Spleen (tissue), 13 donors: ENCODE data around the gene SLC52A1. TPM values are rescaled to one million over a fixed set of nuclear protein-coding genes. Genes with fewer than 3 reads are reported as not detected.
A peak's percentile ranks its signal among the peaks of the same experiment; 100 is the strongest.

Experiments
- DNase-seq: peaks from one replicate; pipeline ENCODE4 v3.0.0-alpha.2; 2020
- H3K27ac ChIP-seq, 8 donors: fragments of 200-600 bp; sonication (generic) in 7 of 8; 1 replicate in 4 of 8; 2 replicates in 4 of 8; pipeline versions ENCODE4 v1.5.0 to v1.8.0; 2016 to 2021; ENCODE audit warnings: inconsistent platforms in 4 of 8, mild to moderate bottlenecking in 4 of 8, moderate library complexity in 1 of 8
- H3K27me3 ChIP-seq, 7 donors: fragments of 200-600 bp; sonication (generic) in 6 of 7; replicated peaks in 1 of 7; 1 replicate in 4 of 7; 2 replicates in 3 of 7; pipeline versions ENCODE4 v1.5.0 to v1.8.0; 2016 to 2021; ENCODE audit warnings: inconsistent platforms in 3 of 7, mild to moderate bottlenecking in 1 of 7
- H3K36me3 ChIP-seq, 6 donors: fragments of 200-600 bp; sonication (generic) in 5 of 6; 1 replicate in 4 of 6; 2 replicates in 2 of 6; pipeline versions ENCODE4 v1.5.0 to v1.8.0; 2016 to 2021; ENCODE audit warnings: inconsistent platforms in 2 of 6
- H3K4me1 ChIP-seq, 6 donors: fragments of 200-600 bp; sonication (generic) in 5 of 6; 1 replicate in 3 of 6; 2 replicates in 3 of 6; pipeline versions ENCODE4 v1.5.0 to v1.8.0; 2016 to 2021; ENCODE audit warnings: inconsistent platforms in 3 of 6
- H3K4me3 ChIP-seq, 8 donors: fragments of 200-600 bp; sonication (generic) in 7 of 8; 1 replicate in 4 of 8; 2 replicates in 4 of 8; pipeline versions ENCODE4 v1.5.0 to v1.8.0; 2016 to 2021; ENCODE audit warnings: inconsistent platforms in 4 of 8, mild to moderate bottlenecking in 4 of 8, moderate library complexity in 2 of 8
- H3K9me3 ChIP-seq, 8 donors: fragments of 200-600 bp; sonication (generic) in 7 of 8; 1 replicate in 4 of 8; 2 replicates in 4 of 8; pipeline versions ENCODE4 v1.5.0 to v1.8.0; 2016 to 2021; ENCODE audit warnings: inconsistent platforms in 4 of 8
- CTCF ChIP-seq, 11 experiments: fragments of 200-600 bp in 7 of 11; fragments of 450-650 bp in 4 of 11; sonication (generic) in 4 of 11; IDR thresholded peaks in 8 of 11; conservative IDR thresholded peaks in 3 of 11; 1 replicate in 7 of 11; 2 replicates in 4 of 11; pipeline versions ENCODE4 v1.4.0 to v1.8.0; 2016 to 2021; ENCODE audit warnings: antibody characterized with exemption in 11 of 11, inconsistent platforms in 4 of 11, mild to moderate bottlenecking in 1 of 11
- POLR2A ChIP-seq, 3 donors: fragments of 450-650 bp; IDR thresholded peaks; one replicate each; pipeline ENCODE4 v1.5.1; 2017; ENCODE audit warnings: antibody characterized with exemption in 3 of 3, mild to moderate bottlenecking in 1 of 3
- POLR2AphosphoS5 ChIP-seq, 3 donors: sonication (generic); formaldehyde crosslinking; IDR thresholded peaks; one replicate each; pipeline ENCODE4 v1.5.1; 2017; ENCODE audit warnings: antibody characterized with exemption in 3 of 3
- WGBS, 5 donors: extraction: QIAGEN DNeasy Blood & Tissue Kit in 3 of 5; methylation state at CpG; one replicate each; pipeline versions ENCODE4 v1.1.5 to v1.1.7; 2013 to 2018; 5-methylcytosine and 5-hydroxymethylcytosine counted together
- intact Hi-C: fragments of 100-400 bp; cut with DNase I; formaldehyde crosslinking; loops from one replicate; pipeline ENCODE4 v1.15.0; 2023; ENCODE audit warnings: low total_unique reads
- long read RNA-seq, 2 donors: transcript quantifications; one replicate each; lab custom pipeline, GENCODE V29; 2026
- polyA plus RNA-seq, 3 donors: library from polyadenylated mRNA; stranded (reverse); fragments of 200-250 nt; gene quantifications; one replicate each; pipeline ENCODE4 v1.2.1, GENCODE V29; 2013
- total RNA-seq, 7 donors: library from RNA; depleted of rRNA in 3 of 7; stranded (reverse); fragments of >200 nt in 3 of 7; fragmentation: NEBNext Ultra II Directional in 4 of 7; extraction: Animal tissue kit (Norgen Biotek cat#: 25700) in 4 of 7; gene quantifications; one replicate each; pipeline versions ENCODE4 v1.1.0 to v1.2.1, GENCODE V29; 2016 to 2021
- donor health status: healthy with polysubstance abuse.
- donor health status: DM: no; HTN: no; CAD: no; lungs with moderate emphysema.
- donor health status: DM: no; HTN: no; CAD: no.
- donor health status: Bipolar disorder and iron deficiency.
- donor health status: healthy.
- donor health status: DM: no; HTN: no; CAD: no.
- donor health status: DM: yes; HTN: yes; CAD: no.

Gene SLC52A1
- 1 to 10 TPM in 1 of 7 donors, under 1 TPM in 6; 0.34 to 2.0 (median 0.72) TPM for total RNA-seq
- polyA plus RNA-seq, result under 1 TPM; 0.06 to 0.19 (median 0.11) TPM
- long read RNA-seq, donor 1, result 0 reads
- long read RNA-seq, donor 2, result 0 reads

- H3K27ac ChIP-seq, result no peak within 1 kb of the TSS
- H3K4me3 ChIP-seq, result peak within 1 kb of the TSS in 2 of 8 donors; percentile 20 to 52
- intact Hi-C loops, result no loop called here
Observed at GRCh38 chr17:5035315-5035714, at the start of gene SLC52A1. SLC52A1 (minus strand) TSS chr17:5035426; CDS start chr17:5034606, 820 bp downstream.

GRCh38 chr17:5080591-5080990 is 45.4 kb upstream of the SLC52A1 start:
- intact Hi-C loops, result no loop called here
- 82 to 98% (median 93%) methylated on average over 3 of the region's 3 CpGs for WGBS, 5 donors
- TF ChIP-seq CTCF (IDR thresholded peaks at IDR 0.05 in 8 of 11, conservative IDR thresholded peaks at IDR 0.05 in 3 of 11), result no peak
- no peak for TF ChIP-seq POLR2A (IDR thresholded peaks at IDR 0.05)
- no peak for TF ChIP-seq POLR2AphosphoS5 (IDR thresholded peaks at IDR 0.05)

More at GRCh38 chr17:5035315-5035714, at the start of gene SLC52A1:
- 6 to 22% (median 12%) methylated on average over 18 to 24 of the region's 24 CpGs for WGBS, 5 donors
- peaks cover 0 to 29% (median 6%) of the 10 kb centered on the region in 7 donors for H3K27me3 ChIP-seq
- H3K9me3 ChIP-seq, result no peaks in the 10 kb centered on the region
- DNase-seq, result no peak
- H3K36me3 ChIP-seq, result no peaks in the 10 kb centered on the region
- TF ChIP-seq POLR2AphosphoS5 (IDR thresholded peaks at IDR 0.05) (no peak), CTCF (IDR thresholded peaks at IDR 0.05 in 8 of 11, conservative IDR thresholded peaks at IDR 0.05 in 3 of 11) (no peak), POLR2A (IDR thresholded peaks at IDR 0.05) (no peak)
- H3K4me1 ChIP-seq, result peaks cover 7 to 41% (median 24%) of the 10 kb centered on the region in 6 donors

GRCh38 chr17:5078106-5079028 is 43.1 kb upstream of the SLC52A1 start, which contains the start of gene ZFP3:
ZFP3 (plus strand) TSS chr17:5078467; CDS start chr17:5091505, 13,038 bp downstream.
- Histone ChIP-seq H3K4me3 (peak within 1 kb of the TSS; percentile 63 to 89 (median 73)), H3K4me1 (peaks cover 4 to 32% (median 23%) of the 10 kb centered on the region in 6 donors), H3K36me3 (peaks cover 0 to 33% (median 2%) of the 10 kb centered on the region in 6 donors), H3K27me3 (no peaks in the 10 kb centered on the region), H3K27ac (peak within 1 kb of the TSS; percentile 78 to 93 (median 85)), H3K9me3 (peaks cover 0 to 23% (median 13%) of the 10 kb centered on the region in 8 donors)
- peak; percentile 97 for DNase-seq
- 1 to 2% (median 1%) methylated on average over 40 to 75 of the region's 75 CpGs for WGBS, 5 donors
- TF ChIP-seq POLR2AphosphoS5 (IDR thresholded peaks at IDR 0.05) (peak; percentile 87 to 92 (median 91)), POLR2A (IDR thresholded peaks at IDR 0.05) (peak in 1 of 3 donors; percentile 52), CTCF (IDR thresholded peaks at IDR 0.05 in 8 of 11, conservative IDR thresholded peaks at IDR 0.05 in 3 of 11) (peak in 8 of 11 experiments; percentile 11 to 52 (median 34))
- intact Hi-C loops, result no loop called here

More at GRCh38 chr17:5080591-5080990, 45.4 kb upstream of the SLC52A1 start:
- DNase-seq, result no peak
- H3K4me1 ChIP-seq, result peaks cover 4 to 32% (median 23%) of the 10 kb centered on the region in 6 donors
- H3K27me3 ChIP-seq, result no peaks in the 10 kb centered on the region
- H3K4me3 ChIP-seq, result no peak overlapping the region
- peaks cover 0 to 42% (median 33%) of the 10 kb centered on the region in 8 donors for H3K9me3 ChIP-seq
- no peak overlapping the region for H3K27ac ChIP-seq
- H3K36me3 ChIP-seq, result peaks cover 0 to 48% (median 7%) of the 10 kb centered on the region in 6 donors
